Epithelial cell of esophagus (primary cell): Measurements from ENCODE around the gene GNAQ.

Source experiments
- DNase-seq: peaks from one replicate; pipeline ENCODE4 v3.0.0; 2010; ENCODE audit warnings: low read depth
- H3K4me3 ChIP-seq: 2 replicates; pipeline ENCODE4 v1.5.1; 2011; ENCODE audit warnings: mild to moderate bottlenecking, low read length, control low read depth
- CTCF ChIP-seq: IDR thresholded peaks from 2 replicates; pipeline ENCODE4 v1.5.1; 2011; ENCODE audit warnings: low read depth, mild to moderate bottlenecking, low read length, control low read depth, inconsistent platforms; ENCODE audit not compliant: insufficient read depth; ENCODE audit errors: missing control alignments

GNAQ gene

DNA sequence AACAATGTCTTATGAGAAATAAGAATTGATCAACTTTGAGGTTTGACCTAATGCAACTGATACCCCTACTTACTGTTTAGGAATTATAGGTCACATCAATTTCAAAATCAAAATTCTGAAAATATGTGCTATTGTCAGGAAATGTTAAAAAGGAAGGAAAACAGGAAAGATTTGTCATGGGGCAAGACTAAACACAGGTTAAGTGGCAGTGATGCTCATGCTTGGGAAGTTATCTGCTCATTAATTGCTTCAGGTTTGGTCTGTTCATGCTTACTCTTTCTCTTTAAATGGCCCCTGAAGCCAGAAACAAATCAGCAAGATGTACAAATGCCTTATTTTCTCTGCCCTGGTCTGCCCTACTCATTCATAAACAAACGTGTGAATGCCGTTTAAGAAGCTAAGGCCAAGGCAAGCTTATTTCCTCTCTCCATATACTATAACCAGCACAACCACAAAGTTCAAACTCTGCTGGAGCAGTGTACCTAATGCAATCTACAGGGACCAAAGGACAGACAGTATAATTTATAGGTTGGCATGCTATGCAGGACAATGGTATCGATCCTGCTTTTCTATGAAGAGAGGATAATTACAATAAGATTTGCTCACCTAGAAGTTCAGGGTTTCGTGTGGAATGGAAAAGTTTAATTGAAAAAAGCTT is 177.2 kb downstream of the GNAQ start:
- H3K4me3 ChIP-seq: no peak overlapping the region
- TF ChIP-seq CTCF: no peak
- no peak for DNase-seq

GRCh38 chr9:77853716-77854115 is 177.9 kb downstream of the GNAQ start:
- no peak overlapping the region for H3K4me3 ChIP-seq
- no peak for TF ChIP-seq CTCF
- DNase-seq: no peak

GRCh38 chr9:77851882-77852595 is 179.6 kb downstream of the GNAQ start:
- TF ChIP-seq CTCF: no peak
- no peak for DNase-seq
- no peak overlapping the region for H3K4me3 ChIP-seq

- DNase-seq: peak; percentile 88
- TF ChIP-seq CTCF: no peak
- no peak overlapping the region for H3K4me3 ChIP-seq
Measured at GRCh38 chr9:77848897-77849296, 182.7 kb downstream of the GNAQ start.

DNA sequence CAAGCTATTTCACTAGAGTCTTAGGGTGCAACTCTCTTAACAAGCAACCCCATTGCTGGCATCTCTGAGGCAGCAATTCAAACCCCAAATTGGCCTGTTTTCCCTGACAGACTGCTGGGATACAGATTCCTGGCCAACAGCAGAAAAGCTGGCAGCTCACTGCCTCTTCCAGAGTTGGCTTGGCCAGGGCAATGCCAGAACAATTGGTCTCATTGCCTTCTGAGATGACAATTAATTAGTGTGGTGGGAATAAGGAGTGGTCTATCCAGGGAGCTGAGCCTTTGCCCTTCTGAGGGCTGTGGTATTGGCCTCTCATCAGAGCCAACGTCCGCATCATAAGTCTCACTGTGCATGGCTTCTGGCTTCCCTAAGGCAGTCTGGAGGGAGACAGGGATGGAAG is 183.2 kb downstream of the GNAQ start:
- DNase-seq: no peak
- H3K4me3 ChIP-seq: no peak overlapping the region
- TF ChIP-seq CTCF: no peak

GRCh38 chr9:77847626-77848025 is 184.0 kb downstream of the GNAQ start:
- DNase-seq: peak; percentile 40
- no peak overlapping the region for H3K4me3 ChIP-seq
- no peak for TF ChIP-seq CTCF
